NB4 (cell line): Measurements from ENCODE around the gene BAHCC1.

ENCODE experiments used
- TF ChIP-seq, protein P1 (sequence below): IDR thresholded peaks from one replicate; pipeline ENCODE4 v1.5.1; 2012; ENCODE audit warnings: low read depth, low read length
- TF ChIP-seq, protein P2 (sequence below): IDR thresholded peaks from 2 replicates; pipeline ENCODE4 v1.6.1; 2011; ENCODE audit warnings: low read depth, low read length

DNA sequence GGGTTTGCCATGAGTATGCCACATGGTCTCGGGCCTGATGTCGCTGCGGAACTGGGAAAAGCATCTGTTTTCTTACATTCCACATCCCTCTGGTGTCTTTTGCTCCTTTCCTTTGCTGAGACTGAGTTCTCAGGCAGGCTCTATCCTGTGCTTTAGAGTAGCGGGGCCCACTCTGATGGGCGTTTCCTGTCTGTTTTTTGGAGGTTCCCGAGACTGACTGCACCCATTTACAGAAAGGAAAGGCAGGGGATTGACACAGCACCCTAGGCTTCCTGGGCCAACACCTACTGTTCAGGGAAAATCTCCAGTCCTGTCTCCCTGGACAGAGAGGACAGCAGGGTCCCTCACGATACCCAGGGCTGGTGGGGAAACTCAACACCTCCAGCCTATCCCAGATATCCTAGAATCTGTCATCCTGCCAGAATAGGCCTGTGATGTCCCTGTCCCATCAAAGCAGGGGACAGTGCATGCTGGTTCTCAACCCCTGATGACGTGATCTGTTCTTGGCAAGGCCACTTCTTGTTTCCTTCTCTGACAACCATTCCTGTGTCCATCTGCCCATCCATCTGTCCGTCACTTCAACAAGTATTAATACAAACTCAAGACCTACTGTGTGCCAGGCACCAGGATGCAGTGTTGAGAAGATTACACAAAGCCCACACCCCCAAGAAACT, 75.2 kb downstream of the BAHCC1 start:
- TF ChIP-seq, protein P1, sequence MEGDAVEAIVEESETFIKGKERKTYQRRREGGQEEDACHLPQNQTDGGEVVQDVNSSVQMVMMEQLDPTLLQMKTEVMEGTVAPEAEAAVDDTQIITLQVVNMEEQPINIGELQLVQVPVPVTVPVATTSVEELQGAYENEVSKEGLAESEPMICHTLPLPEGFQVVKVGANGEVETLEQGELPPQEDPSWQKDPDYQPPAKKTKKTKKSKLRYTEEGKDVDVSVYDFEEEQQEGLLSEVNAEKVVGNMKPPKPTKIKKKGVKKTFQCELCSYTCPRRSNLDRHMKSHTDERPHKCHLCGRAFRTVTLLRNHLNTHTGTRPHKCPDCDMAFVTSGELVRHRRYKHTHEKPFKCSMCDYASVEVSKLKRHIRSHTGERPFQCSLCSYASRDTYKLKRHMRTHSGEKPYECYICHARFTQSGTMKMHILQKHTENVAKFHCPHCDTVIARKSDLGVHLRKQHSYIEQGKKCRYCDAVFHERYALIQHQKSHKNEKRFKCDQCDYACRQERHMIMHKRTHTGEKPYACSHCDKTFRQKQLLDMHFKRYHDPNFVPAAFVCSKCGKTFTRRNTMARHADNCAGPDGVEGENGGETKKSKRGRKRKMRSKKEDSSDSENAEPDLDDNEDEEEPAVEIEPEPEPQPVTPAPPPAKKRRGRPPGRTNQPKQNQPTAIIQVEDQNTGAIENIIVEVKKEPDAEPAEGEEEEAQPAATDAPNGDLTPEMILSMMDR, result no peak
- TF ChIP-seq, protein P2, sequence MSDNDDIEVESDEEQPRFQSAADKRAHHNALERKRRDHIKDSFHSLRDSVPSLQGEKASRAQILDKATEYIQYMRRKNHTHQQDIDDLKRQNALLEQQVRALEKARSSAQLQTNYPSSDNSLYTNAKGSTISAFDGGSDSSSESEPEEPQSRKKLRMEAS, result no peak
